HG03159 (cell line): Measurements from ENCODE around the gene NSF.
"Not testable (repeated sequence)": the region's sequence is repeated elsewhere in the genome, so short reads cannot be mapped to it uniquely, and the experiment has no call there.

ENCODE experiments used
- ATAC-seq: cut with Tn5 transposase; IDR thresholded peaks from one replicate; pipeline ENCODE4 v1.9.1; 2021; ENCODE audit warnings: mild to moderate bottlenecking, moderate library complexity; ENCODE audit not compliant: unreplicated experiment

Gene NSF

DNA sequence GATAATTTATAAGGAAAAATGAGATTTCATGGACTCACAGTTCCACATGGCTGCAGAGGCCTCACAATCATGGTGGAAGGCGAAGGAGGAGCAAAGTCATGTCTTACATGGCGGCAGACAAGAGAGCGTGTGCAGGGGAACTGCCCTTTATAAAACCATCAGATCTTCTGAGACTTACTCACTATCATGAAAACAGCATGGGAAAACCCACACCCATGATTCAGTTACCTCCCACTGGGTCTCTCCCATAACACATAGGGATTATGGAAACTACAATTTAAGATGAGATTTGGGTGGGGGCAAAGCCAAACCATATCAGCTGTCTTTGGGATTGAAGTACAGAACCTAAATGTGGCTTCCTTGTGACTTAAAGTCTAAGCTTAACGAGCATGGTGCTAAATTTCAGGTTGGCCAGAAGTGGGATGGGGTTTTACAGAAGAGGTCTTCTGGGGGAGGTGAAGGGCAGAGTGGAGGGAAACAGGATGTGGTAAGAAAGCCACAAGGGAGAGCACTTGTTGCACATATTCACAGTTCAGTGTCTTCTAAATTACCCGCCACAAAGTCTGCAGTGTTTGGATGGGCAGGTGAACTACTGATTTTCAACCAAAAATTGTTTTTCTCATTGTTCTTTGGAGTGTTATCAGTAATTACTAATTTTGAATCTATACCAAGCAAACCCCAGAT lies 38.4 kb downstream of the NSF start:
- ATAC-seq = not testable (repeated sequence)

DNA sequence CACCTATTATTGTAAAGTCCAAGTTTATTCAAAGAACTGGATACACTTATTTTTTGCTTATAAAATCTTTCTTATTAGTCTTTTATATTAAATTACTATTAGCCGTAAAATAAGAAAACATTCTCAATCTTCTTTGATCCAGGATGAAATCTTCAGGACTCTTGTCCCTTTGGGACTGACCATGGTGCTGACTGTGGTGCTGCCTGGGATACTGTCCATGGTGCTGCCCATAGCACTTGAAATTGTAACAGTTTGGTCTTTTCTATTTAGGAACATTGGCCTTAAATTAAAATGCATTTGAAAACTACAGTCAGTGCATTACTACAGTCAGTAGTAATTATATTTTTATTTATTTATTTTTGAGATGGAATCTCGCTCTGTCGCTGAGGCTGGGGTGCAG lies 41.7 kb downstream of the NSF start:
- not testable (repeated sequence) for ATAC-seq

DNA sequence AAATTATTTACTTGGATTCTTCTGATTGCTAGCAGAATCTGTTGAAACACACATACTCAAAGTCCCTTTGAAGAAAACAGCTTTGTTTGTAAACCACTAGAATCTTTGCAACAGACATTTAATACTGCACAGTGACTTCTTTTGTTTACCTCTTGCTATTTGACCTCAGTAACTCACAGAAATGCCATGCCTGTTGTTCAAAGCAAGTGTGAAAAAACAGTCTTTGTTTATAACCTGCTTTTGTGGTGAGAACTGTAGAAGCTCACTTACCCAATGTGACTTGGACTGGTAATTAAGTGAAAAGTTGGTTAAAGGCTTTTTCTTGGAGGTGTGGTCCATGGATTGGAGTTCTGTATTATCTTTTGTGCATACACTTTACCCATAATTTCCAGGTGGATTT lies 44.4 kb downstream of the NSF start:
- not testable (repeated sequence) for ATAC-seq

DNA sequence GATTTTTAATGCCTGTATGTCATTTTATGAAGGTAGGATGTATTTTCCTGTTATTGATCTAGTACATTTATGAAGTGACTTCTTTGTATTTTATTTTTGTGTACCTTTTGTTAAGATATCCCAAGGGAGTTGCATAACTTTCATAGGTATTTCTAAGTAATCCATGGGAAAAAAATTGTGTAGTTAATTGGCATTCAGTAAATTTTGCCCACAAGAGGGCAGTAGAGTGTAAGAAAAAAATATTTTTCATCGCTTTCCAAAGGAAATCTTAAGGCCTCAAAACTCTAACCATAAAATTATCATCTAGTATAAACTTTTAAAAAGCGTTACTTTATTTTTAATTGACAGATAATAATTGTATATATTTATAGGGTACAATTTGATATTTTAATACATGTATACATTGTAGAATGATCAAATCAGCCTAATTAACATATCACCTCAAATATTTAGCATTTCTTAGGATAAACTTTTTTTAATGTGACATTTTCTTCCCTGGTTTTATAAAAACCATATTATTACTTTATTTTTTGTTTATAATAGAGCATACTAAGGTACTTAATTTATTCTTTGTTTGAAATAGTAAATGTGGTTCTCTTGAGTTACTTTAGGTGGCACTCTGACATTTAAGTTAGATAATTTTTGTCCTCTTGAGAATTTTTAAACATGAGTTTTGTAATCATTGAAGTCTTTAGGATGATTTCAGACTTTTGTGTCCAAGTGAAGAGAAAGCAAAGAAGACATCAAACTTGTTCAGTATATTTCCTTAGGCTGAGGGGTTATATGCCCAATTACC lies 51.6 kb downstream of the NSF start:
- not testable (repeated sequence) for ATAC-seq

DNA sequence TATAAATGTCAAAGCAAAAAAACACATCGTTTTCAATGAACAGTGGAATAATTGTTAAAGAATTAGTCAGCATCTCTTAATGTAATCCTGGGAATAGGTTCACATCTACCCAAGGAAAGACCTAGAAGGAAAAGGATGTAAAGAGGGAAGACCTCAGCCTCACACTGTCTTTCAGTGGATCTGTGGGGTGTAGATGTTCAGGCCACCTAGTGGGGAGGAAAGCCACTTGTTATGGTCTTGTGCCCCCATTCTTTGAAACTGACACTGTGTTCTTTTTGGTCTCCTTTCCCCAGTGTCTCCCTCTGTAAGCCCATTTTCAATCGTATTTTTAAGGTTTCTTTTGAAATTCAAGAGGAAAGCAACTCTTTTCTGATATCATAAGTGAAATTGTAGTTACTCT lies 56.8 kb downstream of the NSF start:
- ATAC-seq = not testable (repeated sequence)

DNA sequence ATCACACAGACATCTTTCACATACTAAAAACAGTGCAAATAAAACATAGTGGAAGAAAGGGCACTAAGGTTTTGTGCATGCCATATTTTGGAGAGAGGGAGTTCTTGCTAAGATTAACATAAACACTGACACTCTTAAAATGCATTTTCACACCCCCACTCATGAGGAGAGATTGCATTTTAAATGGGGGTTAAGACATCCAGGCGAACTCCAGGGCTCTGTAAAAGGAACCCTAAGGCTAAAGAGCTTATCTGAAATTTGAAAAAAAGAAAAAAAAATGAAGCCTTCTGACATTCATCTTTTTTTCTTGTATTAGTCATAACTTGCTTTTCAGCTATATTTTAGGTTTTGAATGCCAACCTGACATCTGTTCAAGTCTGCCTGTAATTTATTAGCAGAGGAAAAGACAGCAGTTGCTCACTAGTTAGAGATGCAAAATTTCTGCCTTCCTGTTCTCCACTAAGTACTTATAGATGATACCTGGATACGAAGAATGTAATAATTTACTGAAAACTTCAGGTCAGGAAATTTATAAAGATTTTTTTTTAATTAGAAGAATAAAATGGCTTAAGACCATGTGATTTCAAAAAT lies 57.3 kb downstream of the NSF start:
- not testable (repeated sequence) for ATAC-seq

DNA sequence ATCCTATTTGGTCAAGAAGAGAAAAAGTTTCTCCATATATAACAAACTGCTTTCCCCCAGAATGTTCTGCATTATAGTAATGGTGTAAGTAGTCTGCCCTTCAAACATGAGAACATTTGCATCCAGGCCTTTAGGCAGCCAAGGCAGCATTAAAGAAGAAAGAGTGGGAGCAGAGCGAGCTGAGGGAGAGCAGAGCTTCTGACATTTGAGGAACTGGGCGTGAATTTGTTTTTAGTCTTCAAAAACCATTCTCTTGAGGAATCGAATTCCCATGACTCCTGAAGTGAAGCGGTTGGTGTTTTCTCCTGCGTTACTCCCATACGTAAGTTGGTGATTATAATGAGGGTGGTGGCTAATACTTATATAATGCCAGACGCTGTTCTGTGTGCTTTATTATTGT lies 58.8 kb downstream of the NSF start:
- not testable (repeated sequence) for ATAC-seq

DNA sequence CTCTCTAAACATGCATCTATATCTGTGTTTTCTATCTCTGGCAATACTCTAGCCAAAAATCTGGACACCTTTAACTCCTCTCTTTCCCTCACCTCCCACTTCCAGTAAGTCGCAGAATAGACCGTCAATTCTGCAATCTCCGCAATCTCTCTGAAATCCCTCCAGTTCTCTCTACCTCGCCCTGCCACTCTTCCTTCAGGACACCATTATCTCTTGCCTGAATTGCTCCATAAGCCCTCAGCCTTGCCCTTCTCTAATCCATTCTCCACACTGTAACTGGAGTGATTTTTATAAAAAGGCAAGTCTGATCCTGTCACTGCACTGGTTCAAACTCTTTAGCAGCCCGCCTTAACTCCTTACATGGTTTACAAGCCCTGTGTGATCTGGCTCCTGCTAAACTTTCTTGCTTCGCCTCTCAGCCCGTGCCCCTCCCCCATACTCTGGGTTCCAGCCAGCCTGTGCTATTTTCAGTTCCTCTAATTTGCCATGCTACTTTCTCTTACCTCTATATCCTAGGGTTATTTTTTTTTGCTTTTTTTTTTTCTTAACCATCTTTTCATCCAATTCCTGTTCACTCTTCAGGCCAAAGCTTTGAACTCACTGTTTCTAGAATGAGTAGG lies 61.7 kb downstream of the NSF start:
- not testable (repeated sequence) for ATAC-seq

DNA sequence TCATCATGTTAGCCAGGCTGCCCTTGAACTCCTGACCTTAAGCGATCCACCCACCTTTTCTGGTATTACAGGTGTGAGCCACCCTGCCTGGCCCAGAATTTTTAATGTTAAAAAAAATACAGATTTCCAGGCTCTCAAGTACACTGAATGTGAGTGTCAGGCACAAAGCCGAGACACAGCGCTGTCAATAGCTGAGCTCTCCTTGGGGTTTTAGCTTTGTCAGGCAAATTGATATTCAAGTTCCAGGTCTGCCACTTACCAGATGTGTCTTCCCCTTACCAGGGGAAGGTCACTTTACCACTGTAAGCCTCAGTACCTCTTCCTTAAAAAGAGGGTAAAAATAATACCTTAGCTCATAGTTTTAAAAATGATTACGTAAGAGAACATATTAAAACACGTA lies 67.8 kb downstream of the NSF start:
- ATAC-seq = not testable (repeated sequence)

DNA sequence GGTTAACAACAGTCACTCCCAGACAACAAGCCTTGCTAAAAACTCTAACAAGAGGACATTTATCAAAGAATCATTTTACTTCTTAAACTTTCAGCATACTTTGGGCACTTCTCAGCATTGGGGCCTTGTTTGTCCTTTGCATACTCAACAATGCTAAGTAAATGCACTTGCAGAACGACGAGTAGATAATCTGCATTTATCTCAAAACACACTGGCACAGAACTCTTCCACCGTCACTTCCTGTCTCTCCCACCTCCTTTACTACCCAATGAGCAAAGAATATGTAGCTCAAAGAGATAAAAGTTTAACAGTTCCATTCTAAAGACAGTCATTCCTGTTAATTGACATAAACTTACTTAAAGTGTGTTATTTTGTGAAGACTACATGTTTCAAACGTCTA lies 69.2 kb downstream of the NSF start:
- not testable (repeated sequence) for ATAC-seq

DNA sequence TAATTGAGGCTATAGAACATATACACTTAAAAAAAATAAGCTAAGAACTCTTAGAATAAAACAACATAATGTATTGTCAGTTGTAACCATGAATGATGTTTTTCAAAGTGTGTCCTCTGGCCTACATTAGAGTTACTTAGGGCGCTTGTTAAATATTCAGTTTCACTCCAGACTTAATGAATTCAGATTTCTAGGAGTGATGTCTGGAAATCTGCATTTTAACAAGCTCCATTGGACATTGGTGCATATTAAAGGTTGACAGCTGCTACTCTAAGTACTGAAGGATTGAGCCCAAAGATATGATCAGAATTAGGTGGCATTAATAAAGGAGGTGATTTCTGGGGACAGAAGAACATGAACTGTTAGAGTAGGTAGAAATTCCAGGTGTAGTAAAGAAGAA lies 72.7 kb downstream of the NSF start:
- ATAC-seq = not testable (repeated sequence)

DNA sequence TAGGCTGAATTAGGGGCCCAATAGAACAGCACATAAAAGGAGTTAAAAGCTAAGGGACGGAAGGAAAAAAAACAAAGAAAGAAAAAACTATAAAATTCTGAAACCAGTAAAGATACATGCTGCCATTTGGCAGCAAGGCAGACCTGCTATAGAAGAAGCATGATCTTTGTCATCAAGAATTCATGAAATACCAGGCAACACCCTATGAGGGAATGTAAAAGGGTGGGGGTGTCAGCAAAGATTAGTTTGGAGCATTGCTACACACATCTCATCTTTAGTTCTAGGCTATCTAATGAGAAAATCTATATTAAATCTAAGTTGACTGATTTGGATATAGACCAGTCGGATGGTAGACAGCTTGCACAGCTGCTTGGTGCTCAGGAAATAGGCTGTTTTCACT lies 73.1 kb downstream of the NSF start:
- ATAC-seq = not testable (repeated sequence)

DNA sequence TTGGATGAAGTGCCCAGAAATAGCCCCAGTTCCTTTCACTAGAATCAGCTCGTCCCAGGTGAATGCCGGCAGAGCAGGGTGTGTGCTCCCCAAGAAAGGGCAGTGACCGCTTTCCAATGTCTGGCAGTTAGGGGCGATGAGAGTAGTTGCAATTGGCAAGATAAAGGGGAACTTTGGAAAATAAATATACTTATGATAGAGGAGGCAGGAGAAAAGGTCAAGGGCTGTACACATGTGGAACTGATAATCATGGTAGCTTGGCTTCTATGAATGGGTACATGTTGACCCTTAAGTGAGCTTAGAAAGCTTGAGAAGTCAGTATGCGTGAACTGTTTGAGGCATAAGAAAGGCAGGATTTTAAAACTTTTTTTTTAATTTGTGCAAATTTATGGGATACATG lies 75.5 kb downstream of the NSF start:
- ATAC-seq = not testable (repeated sequence)

DNA sequence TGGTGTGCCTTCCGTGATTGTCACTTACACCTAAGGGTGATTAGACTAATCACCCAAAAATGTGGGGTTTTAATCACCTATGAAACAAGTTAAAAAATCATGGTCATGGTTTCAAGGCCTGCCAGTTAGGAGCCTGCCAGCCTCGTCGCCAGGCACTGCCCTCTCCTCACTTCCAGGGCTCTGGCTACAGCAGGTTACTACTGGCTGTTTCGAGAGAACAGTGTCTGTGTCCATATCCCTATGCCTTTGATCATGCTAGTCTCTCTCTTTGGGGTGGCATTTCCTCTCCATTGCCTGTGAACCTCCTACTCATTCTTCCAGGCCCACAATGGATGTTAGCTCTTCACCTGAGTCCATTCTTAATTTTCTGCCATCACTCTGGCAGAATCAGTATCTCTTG lies 80.3 kb downstream of the NSF start:
- not testable (repeated sequence) for ATAC-seq

DNA sequence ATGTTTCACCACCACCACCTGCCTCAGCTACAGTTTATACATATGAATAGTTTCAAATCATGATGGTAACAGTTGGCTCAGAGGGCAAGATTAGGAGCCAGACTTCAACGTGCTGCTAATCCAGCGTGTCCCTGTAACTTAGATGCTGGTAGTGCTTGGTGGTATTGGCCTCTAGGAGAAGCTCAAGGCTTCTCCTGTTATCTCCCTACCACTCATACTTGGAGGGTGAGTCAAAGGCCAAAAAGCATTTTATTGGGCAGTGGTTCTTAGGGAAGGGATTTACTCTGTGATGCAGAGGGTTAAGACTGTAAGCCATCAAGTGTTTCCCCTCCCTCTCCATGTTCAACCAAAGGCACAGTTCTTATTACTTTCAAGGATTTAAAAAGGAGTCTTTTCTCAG lies 82.3 kb downstream of the NSF start:
- not testable (repeated sequence) for ATAC-seq

DNA sequence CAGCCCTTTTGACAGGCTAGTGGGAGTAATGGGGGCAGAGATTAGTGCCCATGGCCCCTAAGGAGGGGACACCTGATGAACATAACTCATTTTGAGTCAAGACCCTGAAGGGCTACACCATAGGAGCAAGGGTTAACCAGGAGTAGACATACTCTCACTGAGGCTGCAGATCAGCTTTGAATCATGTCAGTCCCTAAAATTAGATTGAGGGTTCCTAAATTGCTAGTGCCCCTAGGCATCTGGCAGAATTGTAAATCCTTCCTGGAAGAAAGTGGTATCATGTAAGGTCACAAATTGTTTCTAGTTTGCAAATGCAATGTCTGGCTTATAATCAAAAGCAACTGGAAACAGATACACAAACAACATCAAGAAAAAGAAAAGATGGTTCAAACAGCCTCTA lies 87.3 kb downstream of the NSF start:
- not testable (repeated sequence) for ATAC-seq

DNA sequence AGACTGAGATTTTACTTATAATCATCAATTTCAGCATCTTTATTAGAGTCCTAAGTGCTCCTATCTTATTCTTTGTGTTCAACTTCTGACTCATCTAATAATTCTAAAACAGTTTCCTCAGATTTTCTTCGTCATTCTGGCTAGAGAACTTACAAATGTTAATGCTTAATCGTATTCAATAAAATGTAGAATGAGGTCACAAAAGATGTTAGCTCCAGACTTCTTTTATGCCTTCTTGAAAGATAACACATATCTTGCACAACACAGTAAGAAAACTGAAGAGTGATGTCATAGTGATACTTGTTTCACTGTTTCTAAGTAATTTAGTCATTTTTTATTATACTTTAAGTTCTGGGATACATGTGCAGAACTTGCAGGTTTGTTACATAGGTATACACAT lies 93.2 kb downstream of the NSF start:
- ATAC-seq = not testable (repeated sequence)

DNA sequence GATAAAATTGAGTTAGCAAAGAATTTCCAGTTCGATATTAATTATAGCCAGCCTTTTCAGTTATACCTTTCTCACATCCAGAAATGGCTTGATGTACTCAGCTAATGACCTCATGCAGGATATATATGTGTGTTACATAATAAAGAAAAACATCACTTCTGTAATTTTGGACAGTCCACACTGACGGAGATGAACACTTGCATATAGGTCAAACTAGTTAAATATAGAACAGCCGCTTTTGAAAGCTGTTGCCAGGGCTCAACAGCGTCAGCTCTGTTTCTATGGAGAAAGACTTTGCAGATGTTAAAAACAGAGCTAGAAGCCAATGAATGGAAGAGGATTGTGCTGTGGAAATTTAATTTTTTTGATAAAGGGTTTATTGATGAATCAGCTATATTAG lies 94.8 kb downstream of the NSF start:
- ATAC-seq = not testable (repeated sequence)

DNA sequence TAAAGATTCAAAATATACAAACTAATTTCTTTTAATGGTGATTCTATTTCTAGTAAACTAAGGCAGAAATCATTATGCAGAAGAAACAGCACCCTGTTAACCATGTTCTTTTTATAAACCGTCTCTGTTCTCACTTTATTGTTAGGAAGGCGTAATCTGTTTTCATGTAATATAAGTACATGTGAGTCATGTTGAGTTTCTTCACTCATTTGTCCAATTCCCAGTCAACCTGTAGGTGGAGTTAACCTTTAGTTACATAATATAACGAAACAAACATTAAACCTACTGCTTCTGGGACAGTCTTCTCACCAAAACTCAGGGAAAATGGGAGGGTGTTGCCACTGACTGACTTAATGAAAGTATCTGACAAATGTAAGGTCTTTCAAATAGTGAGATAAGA lies 101.7 kb downstream of the NSF start:
- ATAC-seq = not testable (repeated sequence)

DNA sequence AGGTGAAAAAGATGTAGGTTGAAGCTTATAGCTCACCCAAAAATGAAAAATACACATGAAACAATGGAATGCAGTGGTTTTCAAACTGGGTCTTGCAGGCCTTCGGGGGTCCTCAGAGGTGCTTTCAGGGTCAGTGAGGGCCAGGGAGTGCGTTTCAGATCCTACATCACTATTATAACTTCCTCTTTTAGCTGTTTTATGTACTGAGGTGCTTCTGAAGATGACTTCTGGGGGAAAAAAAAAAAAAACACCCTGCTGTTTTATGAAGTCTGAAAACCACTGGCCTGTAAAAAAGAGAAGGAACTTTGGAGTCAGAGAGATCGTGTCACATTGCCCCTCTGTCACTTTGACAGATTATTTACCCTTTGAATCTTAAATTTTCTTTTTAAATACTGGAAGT lies 102.8 kb downstream of the NSF start:
- not testable (repeated sequence) for ATAC-seq

DNA sequence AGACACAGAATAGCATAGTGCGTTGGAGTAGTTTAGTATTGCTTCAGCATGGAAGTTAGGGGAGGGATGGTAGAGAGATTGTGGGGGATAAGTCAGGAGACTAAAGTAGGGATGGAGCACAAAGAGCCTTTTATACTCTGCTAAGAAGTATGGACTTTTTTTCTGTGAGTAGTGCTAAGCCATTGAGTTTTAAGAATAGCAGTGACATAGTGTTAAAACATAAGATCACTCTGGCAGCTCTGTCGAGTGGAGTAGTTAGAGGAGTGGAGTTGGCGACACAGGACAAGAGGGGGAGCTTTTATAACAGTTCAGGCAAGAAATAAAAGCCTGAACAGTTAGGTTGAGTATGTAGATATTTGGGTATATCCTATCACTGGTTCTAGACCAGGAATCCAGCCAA lies 106.1 kb downstream of the NSF start:
- ATAC-seq = not testable (repeated sequence)
